HG03066 (cell line): ENCODE measurements around the gene DCUN1D2.
"Not testable (repeated sequence)": the region's sequence is repeated elsewhere in the genome, so short reads cannot be mapped to it uniquely, and the experiment has no call there.

Source experiments
- ATAC-seq: cut with Tn5 transposase; IDR thresholded peaks from one replicate; pipeline ENCODE4 v1.9.1; 2021; ENCODE audit warnings: low read depth; ENCODE audit not compliant: unreplicated experiment

Gene DCUN1D2

DNA sequence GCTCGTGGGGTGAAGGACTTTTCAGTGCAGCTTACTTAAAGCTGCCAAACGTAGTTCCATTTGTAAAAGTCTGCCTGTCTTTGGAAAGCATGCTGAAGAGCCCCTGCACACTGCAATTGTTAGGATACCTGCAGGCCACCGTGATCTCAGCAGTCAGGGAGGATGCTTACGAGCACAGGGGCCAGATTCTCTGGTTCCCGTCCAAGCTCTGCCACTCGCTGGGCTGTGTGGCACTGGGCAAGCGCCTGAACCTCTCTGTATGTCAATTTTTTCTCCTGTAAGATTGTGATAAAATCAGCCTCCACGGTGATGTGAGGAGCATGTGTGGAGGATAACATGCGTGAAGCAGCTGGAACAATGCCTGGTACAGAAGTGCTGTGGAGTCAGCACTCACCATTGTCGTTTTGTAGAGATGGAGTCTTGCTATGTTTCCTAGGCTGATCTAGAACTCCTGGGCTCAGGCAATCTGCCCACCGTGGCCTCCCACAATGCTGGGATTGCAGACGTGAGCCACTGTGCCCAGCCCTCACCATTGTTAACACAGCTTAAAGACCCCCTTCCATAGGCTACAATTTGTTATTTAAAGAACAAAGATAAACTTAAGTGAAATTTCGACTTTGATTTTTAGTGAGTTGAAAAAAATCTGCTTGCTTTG, 40.7 kb downstream of the DCUN1D2 start:
- ATAC-seq = no peak

- ATAC-seq = peak; percentile 51
Observed at GRCh38 chr13:113448885-113449692, 41.4 kb downstream of the DCUN1D2 start.

GRCh38 chr13:113448545-113448884, 42.0 kb downstream of the DCUN1D2 start:
- ATAC-seq = no peak

DNA sequence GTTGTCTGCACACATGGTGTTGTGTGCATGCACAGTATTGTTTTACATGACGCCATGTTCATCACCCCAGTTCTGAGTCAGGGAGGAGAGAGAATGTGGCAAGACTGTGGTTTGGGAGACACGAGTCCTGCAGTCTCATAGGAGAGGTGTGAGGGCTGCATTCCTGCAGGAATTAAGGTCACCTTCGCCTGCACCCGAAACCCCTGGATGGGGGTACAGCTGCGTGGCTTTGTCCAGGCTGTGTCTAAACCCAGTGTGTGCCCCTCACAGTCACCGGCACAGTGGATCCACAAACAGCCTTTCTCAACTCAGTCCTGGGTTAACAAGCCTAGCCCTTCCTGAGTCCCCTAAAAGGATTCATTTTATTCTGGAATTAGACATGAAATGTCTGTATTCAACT, 42.9 kb downstream of the DCUN1D2 start:
- ATAC-seq = no peak

DNA sequence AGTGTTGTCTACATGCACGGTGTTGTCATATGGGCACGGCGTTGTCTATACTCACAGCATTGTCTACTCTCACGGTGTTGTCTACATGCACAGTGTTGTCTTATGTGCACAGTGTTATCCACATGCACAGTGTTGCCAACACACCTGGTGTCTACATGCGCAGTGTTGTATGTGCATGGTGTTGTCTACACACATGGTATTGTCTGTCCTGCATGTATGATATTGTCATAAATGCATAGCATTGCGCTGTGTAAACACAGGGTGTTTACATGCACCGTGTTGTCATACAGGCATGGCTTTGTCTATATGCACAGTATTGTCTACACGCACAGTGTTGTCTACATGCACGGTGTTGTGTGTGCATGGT, 44.0 kb downstream of the DCUN1D2 start:
- ATAC-seq = no peak

DNA sequence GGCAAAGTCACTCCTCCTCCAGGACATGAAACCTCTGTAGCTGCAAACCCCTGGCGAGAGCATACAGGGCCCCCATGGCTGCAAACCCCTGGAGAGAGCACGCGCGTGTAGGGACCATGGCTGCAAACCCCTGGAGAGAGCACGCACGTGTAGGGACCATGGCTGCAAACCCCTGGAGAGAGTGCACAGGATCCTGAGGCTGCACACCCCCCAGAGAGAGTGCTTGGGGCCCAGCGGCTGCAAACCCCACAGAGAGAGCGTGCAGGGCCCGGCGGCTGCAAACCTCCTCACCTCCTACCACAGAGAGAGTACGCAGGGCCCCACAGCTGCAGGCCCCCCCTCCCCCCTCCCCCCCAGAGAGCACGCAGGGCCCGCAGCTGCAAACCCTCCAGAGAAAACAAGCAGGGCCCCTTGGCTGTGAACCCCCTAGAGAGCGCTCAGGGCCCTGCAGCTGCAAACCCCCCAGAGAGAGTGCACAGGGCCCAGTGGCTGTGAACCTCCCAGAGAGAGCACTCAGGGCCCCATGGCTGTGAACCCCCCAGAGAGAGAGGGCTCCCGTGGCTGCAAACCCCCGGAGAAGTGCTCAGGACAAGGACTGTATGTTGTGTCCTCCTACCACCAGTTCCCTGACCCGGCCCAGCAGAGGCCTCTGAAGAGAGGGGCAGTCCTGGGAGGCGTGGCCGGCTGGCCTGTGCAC, 44.6 kb downstream of the DCUN1D2 start:
- ATAC-seq = no peak

GRCh38 chr13:113443991-113444390, 46.5 kb downstream of the DCUN1D2 start:
- no peak for ATAC-seq

GRCh38 chr13:113442985-113443362, 47.5 kb downstream of the DCUN1D2 start:
- no peak for ATAC-seq

- no peak for ATAC-seq
Observed at GRCh38 chr13:113442354-113442984, 48.0 kb downstream of the DCUN1D2 start.

GRCh38 chr13:113441661-113442060, 48.9 kb downstream of the DCUN1D2 start:
- ATAC-seq = no peak

- ATAC-seq = no peak
Observed at GRCh38 chr13:113437408-113438010, 53.0 kb downstream of the DCUN1D2 start.

GRCh38 chr13:113436866-113437265, 53.6 kb downstream of the DCUN1D2 start:
- not testable (repeated sequence) for ATAC-seq

GRCh38 chr13:113435907-113436306, 54.6 kb downstream of the DCUN1D2 start:
- ATAC-seq = not testable (repeated sequence)

GRCh38 chr13:113433391-113433916, 57.1 kb downstream of the DCUN1D2 start:
- no peak for ATAC-seq

- no peak for ATAC-seq
Observed at GRCh38 chr13:113432506-113433270, 57.8 kb downstream of the DCUN1D2 start.

- no peak for ATAC-seq
Observed at GRCh38 chr13:113431171-113431570, 59.3 kb downstream of the DCUN1D2 start.

DNA sequence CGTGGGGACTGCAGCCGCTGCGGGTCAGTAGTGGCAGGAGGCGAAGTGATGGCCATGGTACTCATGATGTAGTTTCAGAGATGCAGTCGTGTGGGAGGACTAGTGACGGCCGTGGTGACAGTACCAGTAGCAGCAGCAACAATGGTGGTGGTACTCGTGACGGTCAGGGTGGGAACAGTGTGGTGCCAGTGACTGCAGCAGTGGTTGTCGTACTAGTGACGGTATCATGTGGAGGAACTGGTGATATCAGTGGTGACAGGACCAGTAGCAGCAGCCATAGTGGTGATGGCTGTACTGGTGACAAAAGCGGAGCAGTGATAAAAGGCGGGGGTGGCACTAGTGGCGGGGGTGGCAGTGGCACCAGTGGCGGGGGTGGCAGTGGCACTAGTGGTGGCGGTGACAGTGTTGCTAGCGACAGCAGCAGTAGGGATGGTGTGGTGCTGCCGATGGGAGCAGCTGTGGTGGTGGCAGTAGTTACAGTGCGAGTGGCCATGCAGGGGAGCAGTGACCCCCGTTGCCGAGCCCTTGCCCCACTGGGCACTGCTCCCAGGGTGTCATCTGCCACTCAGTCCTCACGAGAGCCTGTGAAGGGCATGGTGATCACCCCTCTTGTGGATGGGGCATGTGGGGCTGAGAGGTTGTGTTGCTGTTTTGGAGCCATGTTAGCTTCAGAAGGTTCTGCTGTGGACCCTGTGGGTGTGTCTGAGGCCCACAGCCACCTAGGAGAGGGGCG, 60.0 kb downstream of the DCUN1D2 start:
- no peak for ATAC-seq

DNA sequence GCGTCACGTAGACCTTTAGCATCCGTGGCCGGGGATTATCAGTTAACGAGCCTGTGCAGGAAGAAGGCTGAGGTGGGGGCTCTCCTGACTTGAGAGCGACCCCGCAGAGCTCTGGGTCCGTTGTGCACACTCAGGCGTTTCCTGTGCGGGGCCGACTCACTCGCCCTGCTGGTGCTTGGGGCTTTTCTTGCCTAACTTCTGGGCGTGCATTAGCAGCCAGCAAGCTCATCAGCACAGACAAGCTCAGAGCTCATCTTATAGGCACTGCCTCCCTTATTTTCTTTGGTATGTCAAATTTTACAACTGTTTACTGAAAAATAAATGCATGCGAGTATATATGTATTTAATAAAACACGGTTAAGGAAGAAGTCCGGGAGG, 60.9 kb downstream of the DCUN1D2 start:
- ATAC-seq = no peak

- ATAC-seq = no peak
Observed at GRCh38 chr13:113428871-113429607, 61.5 kb downstream of the DCUN1D2 start.
